ENCODE data around the gene WIZ. TPM values are rescaled to one million over a fixed set of nuclear protein-coding genes. Genes with fewer than 3 reads are reported as not detected.

Gene WIZ
- total RNA-seq, 2 donors from 2014 or later, result 16.1 to 111 TPM

DNA sequence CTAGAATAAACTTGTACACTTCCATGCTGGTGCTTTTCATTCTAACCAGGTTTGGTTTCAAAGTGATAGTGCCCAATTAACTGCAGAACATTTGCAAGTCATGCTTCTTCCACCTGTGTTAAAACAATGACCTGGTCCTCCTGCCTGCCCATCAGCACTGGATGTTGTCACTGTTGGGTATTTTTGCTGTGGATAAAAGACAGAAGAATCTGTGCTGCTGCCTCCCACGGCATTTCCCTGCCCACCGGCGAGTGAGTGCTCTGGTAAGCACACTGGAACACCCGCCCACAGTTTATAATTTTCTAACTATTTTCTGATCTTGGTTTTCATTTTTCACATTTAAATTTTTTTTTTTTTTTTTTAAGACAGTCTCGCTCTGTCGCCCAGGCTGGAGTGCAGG, 67.9 kb downstream of the WIZ start:
- Histone ChIP-seq H3K9me3 (no peaks in the 10 kb centered on the region), H3K36me3 (replicated peaks in 1 of 2; ENCODE audit: insufficient read depth in 1 of 2, low read depth in 2 of 2) (no peaks in the 10 kb centered on the region), H3K27ac (no peak overlapping the region), H3K27me3 (no peaks in the 10 kb centered on the region), H3K4me3 (no peak overlapping the region), H3K4me1 (peaks cover 25% of the 10 kb centered on the region)
- 91 to 93% methylated on average over 6 of the region's 6 CpGs for WGBS, 2 donors
- intact Hi-C loops (cut with DNase I), result no loop called here
- ATAC-seq (no peak), DNase-seq (no peak)
- TF ChIP-seq CTCF (IDR thresholded peaks at IDR 0.05) (no peak), POLR2A (IDR thresholded peaks at IDR 0.05) (no peak)

- Histone ChIP-seq H3K36me3 (replicated peaks in 1 of 2; ENCODE audit: insufficient read depth in 1 of 2, low read depth in 2 of 2) (no peaks in the 10 kb centered on the region), H3K4me1 (peaks cover 28% of the 10 kb centered on the region), H3K27ac (no peak overlapping the region), H3K4me3 (no peak overlapping the region), H3K27me3 (no peaks in the 10 kb centered on the region), H3K9me3 (no peaks in the 10 kb centered on the region)
- intact Hi-C loops (cut with DNase I), result no loop called here
- no peak for DNase-seq
- no peak for ATAC-seq
- no peak for TF ChIP-seq CTCF (IDR thresholded peaks at IDR 0.05)
- WGBS, 2 donors, result 76 to 85% methylated on average over 2 of the region's 2 CpGs
Measured at GRCh38 chr19:15381429-15381828, 68.3 kb downstream of the WIZ start.

DNA sequence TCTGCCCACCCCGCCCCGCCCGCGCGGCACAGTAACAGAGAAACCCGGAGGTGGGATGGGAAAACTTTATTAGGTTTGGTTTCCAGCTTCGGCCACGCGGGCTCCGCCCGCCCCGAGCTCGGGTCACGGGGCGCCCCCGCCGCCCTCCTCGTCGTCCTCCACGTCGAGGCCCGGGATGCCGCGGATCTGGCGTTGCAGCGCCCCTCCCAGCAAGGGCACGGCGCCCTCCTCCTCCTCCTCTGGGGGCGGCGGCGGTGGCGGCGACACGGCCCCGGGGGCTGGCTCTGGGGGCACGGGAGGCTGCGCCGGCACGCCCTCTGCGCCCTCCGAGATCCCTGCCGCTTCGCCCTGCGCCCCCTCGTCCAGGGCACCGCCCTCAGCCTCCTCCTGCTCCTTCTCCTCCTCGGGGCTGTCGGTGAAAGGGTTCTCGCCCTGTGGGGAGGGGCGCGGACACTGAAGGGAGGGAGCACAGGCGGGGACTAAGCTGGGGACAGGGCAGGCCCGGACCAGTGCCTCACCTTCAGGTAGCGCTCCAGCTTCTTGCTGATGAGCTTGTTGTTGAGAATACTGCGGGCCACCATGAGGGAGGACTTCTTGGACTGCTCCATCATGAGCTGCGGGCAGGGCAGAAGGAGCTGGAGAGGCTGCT, 69.6 kb downstream of the WIZ start:
- TF ChIP-seq CTCF (IDR thresholded peaks at IDR 0.05) (no peak), POLR2A (IDR thresholded peaks at IDR 0.05) (no peak)
- Histone ChIP-seq H3K4me1 (peaks cover 36% of the 10 kb centered on the region), H3K4me3 (peak overlapping the region; percentile 64 to 98), H3K27ac (peak overlapping the region; percentile 88 to 98 (median 94)), H3K9me3 (no peaks in the 10 kb centered on the region), H3K27me3 (no peaks in the 10 kb centered on the region), H3K36me3 (replicated peaks in 1 of 2; ENCODE audit: insufficient read depth in 1 of 2, low read depth in 2 of 2) (no peaks in the 10 kb centered on the region)
- intact Hi-C loops (cut with DNase I), result loop anchor here (10.0 kb wide), 1 partner anchor 115 kb away; no protein-coding TSS in a partner anchor
- DNase-seq (peak in 3 of 4 donors; percentile 49 to 58 (median 50)), ATAC-seq (no peak)
- 2 to 9% methylated on average over 22 to 50 of the region's 56 CpGs for WGBS, 2 donors

DNA sequence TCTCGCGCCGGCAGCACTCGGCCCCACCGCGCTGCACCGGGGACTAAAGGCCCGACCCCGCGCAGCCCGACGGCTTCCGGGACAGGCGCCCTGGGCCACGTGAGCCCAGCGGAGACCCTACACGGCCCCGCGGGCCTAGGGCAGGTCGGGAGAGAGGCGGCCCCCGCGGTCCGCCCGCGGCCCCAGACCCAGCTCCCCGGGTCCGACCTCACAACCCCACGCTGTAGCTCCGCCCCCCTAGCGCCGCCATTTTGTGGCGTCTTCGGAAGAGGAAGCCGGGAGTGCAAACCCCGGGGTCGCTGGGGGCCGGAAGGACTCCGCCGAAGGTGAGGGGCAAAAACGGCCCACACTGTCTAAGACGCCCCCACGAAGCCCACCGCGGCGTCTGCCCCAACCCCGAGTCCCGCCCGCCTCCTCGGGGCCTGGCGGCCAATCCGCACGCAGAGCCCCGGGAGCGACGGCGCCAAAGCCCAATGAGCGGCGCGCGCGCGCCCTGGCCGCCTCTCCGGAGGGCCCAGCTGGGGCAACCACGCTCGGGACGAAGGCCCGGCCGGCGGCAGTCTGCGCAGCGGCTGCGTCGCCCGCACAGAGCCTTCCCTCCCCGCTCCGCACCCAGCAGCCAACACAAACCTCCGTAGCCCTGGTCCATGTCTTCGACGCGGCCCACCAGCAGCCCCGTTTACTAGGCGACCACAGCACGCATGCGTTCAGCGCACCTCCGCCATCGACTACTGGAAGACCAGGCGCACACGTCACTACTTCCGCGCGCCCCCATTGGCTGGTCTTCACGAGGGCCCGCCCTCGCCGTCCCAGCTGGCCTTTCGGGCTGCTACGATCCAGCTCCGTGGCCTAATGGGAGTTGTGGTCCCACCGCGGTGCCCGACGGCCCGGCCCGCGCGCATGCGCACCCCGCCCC, 70.4 kb downstream of the WIZ start, which contains the start of gene AKAP8:
TSS of gene AKAP8 (minus strand) at position 705 of the 916 bp plus-strand sequence. CDS start at position 649, 56 bp downstream.
- DNase-seq (peak; percentile 98 to 99 (median 99)), ATAC-seq (peak; percentile 97)
- no peaks in the 10 kb centered on the region for H3K36me3 ChIP-seq (replicated peaks in 1 of 2; ENCODE audit: insufficient read depth in 1 of 2, low read depth in 2 of 2)
- intact Hi-C loops (cut with DNase I), result loop anchor here (10.0 kb wide), 1 partner anchor 115 kb away; no protein-coding TSS in a partner anchor
- peak within 1 kb of the TSS; percentile 88 to 98 (median 94) for H3K27ac ChIP-seq
- H3K4me1 ChIP-seq, result peaks cover 44% of the 10 kb centered on the region
- no peaks in the 10 kb centered on the region for H3K9me3 ChIP-seq
- peak within 1 kb of the TSS; percentile 88 to 98 for H3K4me3 ChIP-seq
- H3K27me3 ChIP-seq, result no peaks in the 10 kb centered on the region
- no peak for TF ChIP-seq CTCF (IDR thresholded peaks at IDR 0.05)
- peak; percentile 85 to 90 (median 89) for TF ChIP-seq POLR2A (IDR thresholded peaks at IDR 0.05)
- WGBS, 2 donors, result 0% methylated on average over 6 to 111 of the region's 111 CpGs
